ENCODE data around the gene RAVER1.
"Not testable (repeated sequence)": the region's sequence is repeated elsewhere in the genome, so short reads cannot be mapped to it uniquely, and the experiment has no call there.

The RAVER1 gene

GRCh38 chr19:10284065-10284959 is 49.0 kb downstream of the RAVER1 start:
- DNase-seq: no peak
- intact Hi-C loops (cut with DNase I): no loop called here

GRCh38 chr19:10283301-10284064 is 49.8 kb downstream of the RAVER1 start:
- intact Hi-C loops (cut with DNase I): no loop called here
- DNase-seq: no peak

- intact Hi-C loops (cut with DNase I); DNase-seq: not testable (repeated sequence)
These were observed 51.3 kb downstream of the RAVER1 start for GRCh38 chr19:10282043-10282442.

DNA sequence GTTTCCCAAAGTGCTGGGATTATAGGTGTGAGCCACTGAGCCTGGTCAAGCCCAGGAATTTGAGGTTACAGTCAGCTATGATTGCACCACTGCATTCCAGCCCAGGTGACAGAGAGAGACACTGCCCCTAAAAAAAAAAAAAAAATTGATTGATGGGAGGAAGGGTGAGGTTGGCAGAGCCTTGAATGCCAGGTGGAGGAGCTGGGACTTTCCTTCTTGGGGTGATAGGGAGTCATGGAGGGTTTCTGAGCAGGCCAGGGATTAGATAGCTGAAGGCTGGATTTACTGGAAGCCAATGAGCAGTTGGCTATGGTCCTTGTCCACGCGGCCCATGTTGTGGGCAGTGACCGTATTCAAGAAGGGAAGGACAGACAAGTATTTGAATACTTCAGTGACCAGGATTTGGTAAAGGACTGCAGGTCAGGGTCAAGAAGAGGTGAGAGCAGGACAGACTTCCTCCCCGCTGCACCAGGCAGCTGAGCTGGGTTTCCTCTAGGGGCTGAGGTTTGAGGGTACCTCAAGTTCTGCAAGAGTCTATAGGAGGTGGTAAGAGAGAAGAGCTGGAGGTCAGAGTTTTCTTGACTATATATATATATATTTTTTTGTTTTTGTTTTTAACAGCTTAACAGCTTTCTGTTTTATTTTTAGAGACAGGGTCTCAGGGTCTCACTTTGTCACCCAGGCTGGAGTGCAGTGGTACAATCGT is 53.4 kb downstream of the RAVER1 start:
- intact Hi-C loops (cut with DNase I): no loop called here
- no peak for DNase-seq

GRCh38 chr19:10278935-10279334 is 54.4 kb downstream of the RAVER1 start:
- intact Hi-C loops (cut with DNase I): no loop called here
- DNase-seq: no peak

DNA sequence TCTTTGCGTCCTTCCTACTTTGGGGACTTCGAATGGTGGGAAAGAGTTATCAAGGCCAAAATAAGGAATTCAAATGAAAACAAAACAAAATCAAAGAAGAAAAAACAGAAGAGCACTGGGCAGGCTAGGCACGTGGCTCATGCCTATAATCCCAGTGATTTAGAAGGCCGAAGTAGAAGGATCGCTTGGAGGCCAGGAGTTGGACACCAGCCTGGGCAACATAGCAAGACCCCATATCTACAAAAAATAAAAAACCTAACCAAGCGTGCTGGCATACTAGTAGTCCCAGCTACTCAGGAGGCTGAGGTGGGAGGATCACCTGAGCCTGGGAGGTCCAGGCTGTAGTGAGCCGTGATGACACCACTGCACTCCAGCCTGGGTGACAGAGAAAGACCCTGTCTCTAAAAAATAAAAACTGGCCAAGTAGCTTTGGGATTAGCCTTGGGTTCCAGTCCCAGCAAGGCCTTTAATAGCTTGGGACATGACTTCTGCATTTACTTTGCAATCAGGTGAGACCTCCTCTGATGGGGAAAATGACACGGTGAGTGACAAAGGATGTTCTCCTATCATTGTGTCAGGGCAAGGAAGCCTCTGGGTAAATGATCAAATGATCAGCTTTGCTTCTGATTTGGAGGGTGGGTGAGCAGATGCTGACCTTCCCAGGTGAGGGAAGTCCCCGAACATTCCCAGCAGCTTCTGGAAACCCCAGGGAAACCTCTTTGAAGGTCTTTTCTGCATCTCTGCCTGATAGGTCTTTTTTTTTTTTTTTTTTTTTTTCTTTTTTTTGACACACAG is 55.3 kb downstream of the RAVER1 start:
- no peak for DNase-seq
- intact Hi-C loops (cut with DNase I): no loop called here

- intact Hi-C loops (cut with DNase I): no loop called here
- no peak for DNase-seq
These were observed 58.7 kb downstream of the RAVER1 start for GRCh38 chr19:10274589-10274988.

- intact Hi-C loops (cut with DNase I): no loop called here
- peak in 1 of 42 donors; percentile 16 for DNase-seq
These were observed 61.7 kb downstream of the RAVER1 start for GRCh38 chr19:10271543-10272086.

- intact Hi-C loops (cut with DNase I): no loop called here
- peak in 28 of 42 donors; percentile 24 to 74 (median 53) for DNase-seq
These were observed 62.5 kb downstream of the RAVER1 start, which contains the start of gene ICAM1 for GRCh38 chr19:10270616-10271394. Gene ICAM1, plus strand, starts transcription at chr19:10271120. Its CDS starts 40 bp downstream, at chr19:10271160.

DNA sequence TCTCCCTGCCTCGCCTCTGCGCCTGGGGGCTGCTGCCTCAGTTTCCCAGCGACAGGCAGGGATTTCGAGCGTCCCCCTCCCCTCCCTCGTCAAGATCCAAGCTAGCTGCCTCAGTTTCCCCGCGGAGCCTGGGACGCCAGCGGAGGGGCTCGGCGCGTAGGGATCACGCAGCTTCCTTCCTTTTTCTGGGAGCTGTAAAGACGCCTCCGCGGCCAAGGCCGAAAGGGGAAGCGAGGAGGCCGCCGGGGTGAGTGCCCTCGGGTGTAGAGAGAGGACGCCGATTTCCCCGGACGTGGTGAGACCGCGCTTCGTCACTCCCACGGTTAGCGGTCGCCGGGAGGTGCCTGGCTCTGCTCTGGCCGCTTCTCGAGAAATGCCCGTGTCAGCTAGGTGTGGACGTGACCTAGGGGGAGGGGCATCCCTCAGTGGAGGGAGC is 63.1 kb downstream of the RAVER1 start:
- intact Hi-C loops (cut with DNase I): no loop called here
- DNase-seq: peak in 33 of 42 donors; percentile 17 to 74 (median 46)

DNA sequence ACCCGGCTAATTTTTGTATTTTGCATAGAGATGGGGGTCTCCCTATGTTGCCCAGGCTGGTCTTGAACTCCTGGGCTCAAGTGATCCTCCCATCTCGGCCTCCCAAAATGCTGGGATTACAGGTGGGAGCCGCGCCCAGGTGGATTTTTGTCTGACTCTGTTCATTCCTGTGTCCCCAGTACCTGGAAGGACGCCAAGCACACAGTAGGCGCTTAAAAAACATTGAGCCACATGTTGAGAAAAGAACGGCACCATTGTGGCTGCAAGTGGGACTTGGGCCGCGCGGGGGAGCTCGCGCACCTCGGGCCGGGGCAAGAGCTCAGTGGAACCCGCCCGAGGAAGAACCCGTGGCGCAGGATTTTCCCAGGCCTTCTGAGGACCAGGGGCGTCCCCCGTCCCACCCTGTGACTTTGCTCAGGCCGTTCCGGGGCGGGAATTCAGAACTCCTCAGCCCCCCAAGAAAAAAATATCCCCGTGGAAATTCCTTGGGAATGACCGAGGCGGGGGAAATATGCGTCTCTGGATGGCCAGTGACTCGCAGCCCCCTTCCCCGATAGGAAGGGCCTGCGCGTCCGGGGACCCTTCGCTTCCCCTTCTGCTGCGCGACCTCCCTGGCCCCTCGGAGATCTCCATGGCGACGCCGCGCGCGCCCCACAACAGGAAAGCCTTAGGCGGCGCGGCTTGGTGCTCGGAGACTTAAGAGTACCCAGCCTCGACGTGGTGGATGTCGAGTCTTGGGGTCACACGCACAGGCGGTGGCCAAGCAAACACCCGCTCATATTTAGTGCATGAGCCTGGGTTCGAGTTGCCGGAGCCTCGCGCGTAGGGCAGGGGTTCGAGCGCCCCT is 63.8 kb downstream of the RAVER1 start:
- peak; percentile 64 to 93 (median 84) for DNase-seq
- intact Hi-C loops (cut with DNase I): loop anchor here (2.0 kb wide), 1 partner anchor 119 kb away; no protein-coding TSS in a partner anchor

DNA sequence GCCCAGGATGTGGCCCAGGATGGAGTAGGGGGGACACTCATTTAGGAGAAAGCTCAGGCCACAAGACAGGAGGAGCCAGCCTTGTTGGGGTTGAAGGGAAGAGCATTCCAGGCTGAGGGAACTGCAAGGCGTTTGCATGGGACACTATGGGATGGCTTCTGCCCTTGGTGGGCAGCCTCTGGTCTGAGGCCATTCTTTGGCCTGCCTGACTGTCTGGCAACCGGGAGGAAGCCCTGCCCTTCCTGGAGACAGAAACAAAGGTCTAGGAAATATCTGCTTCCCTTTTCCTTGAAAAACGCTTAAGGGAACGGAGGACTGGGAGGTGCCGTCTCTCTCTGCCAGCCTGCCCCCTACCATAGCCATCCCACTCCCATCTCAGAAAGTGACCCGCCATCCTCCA is 65.3 kb downstream of the RAVER1 start:
- intact Hi-C loops (cut with DNase I): loop anchor here (2.0 kb wide), 1 partner anchor 121 kb away; no protein-coding TSS in a partner anchor
- DNase-seq: no peak

GRCh38 chr19:10266706-10267105 is 66.6 kb downstream of the RAVER1 start:
- DNase-seq: no peak
- intact Hi-C loops (cut with DNase I): no loop called here
